NCI-H510A (cell line): ENCODE results near the gene NOPCHAP1.
"Not testable (repeated sequence)": the region's sequence is repeated elsewhere in the genome, so short reads cannot be mapped to it uniquely, and the experiment has no call there.

ENCODE experiments used
- DNase-seq: peaks from one replicate; lab custom pipeline; 2025; lab: John Stamatoyannopoulos, UW

Gene NOPCHAP1

GRCh38 chr12:104964856-104965205 is 21.3 kb upstream of the NOPCHAP1 start:
- DNase-seq: no peak

- DNase-seq: no peak
Measured at GRCh38 chr12:104966677-104967076, 19.4 kb upstream of the NOPCHAP1 start.

DNA sequence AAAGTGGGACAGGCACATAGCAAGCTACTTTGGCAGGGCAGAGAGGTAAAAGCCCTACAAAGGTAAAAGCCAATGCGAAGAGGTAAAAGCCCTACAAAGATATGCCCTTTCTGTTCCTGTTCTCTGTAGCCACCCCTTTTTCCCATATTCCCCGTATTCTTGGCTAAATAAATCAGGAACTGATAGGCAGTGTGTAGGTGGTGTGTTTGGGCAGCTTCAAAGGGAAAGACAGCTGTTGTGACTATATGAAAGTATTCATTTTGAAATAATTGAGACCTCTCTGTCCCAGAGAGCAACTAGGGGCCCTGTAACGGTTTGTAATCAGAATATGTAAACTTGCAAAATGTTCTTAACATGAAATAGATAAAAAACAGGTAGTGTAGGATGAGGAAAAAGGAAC is 16.8 kb upstream of the NOPCHAP1 start:
- no peak for DNase-seq

- no peak for DNase-seq
Measured at GRCh38 chr12:104971306-104971705, 14.8 kb upstream of the NOPCHAP1 start.

- no peak for DNase-seq
Measured at GRCh38 chr12:104973250-104973649, 12.9 kb upstream of the NOPCHAP1 start.

GRCh38 chr12:104974626-104975290 is 11.4 kb upstream of the NOPCHAP1 start:
- DNase-seq: no peak

- DNase-seq: no peak
Measured at GRCh38 chr12:104975587-104976343, 10.4 kb upstream of the NOPCHAP1 start.

DNA sequence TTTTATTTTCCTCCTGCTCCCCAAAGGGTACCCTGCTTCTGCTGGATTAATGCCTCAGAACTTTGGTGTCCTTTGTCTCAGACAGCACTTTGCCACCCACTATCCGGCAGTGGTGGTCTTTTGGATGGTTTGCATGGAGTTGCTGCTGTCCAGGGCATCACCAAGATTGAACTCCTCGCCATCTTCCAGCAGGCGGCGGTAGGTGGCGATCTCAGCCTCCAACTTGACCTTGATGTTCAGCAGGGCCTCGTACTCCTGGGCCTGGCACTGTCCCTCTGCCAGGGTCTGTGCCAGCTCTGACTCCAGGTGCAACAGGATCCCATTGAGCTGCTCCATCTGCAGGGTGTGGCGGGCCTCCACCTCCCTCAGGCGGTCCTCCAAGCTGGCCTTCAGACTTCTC is 9.4 kb upstream of the NOPCHAP1 start:
- no peak for DNase-seq

DNA sequence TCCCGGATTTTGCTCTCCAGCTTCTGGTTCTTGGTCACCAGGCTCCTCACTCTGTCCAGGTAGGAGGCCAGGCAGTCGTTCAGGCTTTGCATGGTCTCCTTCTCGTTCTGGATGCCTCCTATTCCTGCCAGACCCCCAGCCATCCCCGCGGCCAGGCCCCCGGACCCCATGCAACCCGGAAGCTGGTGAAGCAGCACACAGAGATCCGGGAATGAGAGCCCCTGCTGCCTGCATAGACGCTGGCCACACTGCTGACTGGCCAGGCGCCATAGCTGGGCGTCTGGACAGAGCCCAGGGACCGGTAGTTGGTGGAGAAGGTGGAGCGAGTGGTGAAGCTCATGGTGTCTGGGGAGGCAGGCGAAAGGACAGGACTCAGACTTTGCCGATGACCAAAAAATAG is 8.4 kb upstream of the NOPCHAP1 start:
- DNase-seq: not testable (repeated sequence)

- DNase-seq: no peak
Measured at GRCh38 chr12:104985206-104985605, 910 bp upstream of the NOPCHAP1 start.

DNA sequence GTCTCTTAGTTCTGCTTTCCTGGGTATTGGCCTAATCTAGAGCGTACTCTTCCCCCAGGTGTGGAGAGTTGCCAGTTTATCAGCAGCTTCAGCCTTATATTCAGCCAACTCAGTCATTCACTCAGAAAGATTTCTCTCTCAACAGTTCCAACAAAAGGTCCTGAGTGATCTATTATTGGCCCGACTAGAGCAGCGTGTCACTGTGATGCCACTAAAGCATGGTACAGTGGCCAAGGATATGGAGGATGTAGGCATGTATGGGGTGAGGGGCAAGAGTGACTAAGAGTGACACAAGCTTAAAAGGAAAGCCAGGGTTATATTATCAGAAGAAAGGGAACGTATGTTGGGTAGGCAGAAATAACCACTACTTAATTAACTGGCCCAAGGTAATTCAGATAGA is 4.8 kb downstream of the NOPCHAP1 start:
- no peak for DNase-seq

DNA sequence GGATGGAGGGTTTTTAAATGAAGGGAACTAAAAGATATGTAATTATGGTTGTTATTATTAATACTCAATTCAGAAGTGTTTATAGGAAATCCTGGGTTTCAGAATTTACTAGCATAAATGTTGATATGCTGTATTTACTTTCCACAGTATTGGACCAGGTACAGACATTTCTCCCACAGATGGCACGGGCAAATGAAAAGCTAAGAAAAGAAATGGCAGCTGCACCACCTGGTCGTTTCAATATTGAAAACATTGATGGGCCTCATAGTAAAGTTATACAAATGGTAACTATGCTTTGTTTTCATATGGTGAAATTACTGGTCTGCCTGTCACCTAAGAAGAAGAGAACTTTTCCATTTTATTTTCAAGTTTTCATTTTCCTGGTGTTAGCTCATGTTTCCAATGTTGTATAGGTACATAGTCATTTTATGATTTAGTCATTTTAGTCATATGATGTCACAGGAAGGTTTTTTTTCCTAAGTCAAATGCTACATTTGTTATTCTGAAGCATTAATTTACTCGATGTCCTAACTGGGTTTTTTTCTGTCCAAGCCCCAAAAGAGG is 5.5 kb downstream of the NOPCHAP1 start:
- DNase-seq: no peak

DNA sequence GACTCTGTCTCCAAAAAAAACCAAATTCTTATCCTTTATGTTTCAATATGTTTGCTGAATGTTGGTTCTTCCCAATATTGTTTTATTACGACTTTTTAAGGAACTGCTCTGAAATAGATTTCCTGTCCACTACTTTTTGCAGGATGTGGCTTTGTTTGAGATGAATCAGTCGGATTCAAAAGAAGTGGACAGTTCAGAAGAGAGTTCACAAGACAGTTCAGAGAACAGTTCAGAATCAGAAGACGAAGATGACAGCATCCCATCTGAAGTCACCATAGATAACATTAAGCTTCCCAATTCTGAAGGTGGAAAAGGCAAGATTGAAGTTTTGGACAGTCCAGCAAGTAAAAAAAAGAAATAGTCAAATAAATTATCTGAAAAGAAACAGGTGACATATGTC is 8.2 kb downstream of the NOPCHAP1 start:
- DNase-seq: no peak

GRCh38 chr12:104997541-104997940 is 11.4 kb downstream of the NOPCHAP1 start:
- no peak for DNase-seq

- peak; percentile 80 for DNase-seq
Measured at GRCh38 chr12:104998423-104999346, 12.6 kb downstream of the NOPCHAP1 start.

- DNase-seq: no peak
Measured at GRCh38 chr12:104999347-104999685, 13.2 kb downstream of the NOPCHAP1 start.

- DNase-seq: no peak
Measured at GRCh38 chr12:105001476-105001875, 15.4 kb downstream of the NOPCHAP1 start.

DNA sequence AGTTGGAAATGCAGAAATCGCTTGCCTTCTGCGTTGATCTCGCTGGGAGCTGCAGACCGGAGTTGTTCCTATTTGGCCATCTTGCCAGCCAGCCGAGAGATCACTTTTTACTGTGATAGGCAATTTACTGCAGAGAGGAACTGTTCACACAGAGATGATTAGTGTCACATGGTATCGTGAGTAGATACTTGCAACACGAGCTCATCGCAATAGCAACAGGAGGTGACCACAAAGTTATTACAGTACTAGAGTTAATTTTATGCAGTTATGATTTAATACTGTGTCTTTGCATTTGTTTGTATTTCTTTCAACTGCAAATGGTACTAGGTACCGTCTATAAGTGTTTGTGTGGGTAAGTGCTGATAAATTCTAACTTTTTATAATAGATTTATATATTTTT is 27.8 kb downstream of the NOPCHAP1 start:
- no peak for DNase-seq

DNA sequence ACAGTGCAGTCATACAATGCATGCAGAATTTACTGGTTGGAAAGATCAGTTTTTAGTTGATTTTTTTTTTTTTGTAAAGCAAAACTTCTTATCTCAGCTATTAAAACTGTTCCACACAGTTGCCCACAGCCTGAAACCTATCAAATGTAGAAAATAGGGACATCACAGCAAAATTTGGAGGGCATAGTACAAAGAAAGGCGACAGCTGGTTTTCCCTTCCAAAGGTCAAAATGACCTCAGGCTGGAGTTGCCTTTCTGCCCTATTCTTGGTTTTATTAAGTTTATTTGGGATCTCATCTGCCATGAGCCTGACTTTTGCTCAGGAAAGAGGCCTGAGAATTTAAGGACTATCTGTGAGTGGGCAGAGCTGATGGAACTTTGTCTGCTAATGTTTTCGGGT is 28.5 kb downstream of the NOPCHAP1 start:
- no peak for DNase-seq

- DNase-seq: no peak
Measured at GRCh38 chr12:105015543-105015942, 29.4 kb downstream of the NOPCHAP1 start.

GRCh38 chr12:105018012-105018411 is 31.9 kb downstream of the NOPCHAP1 start:
- no peak for DNase-seq

DNA sequence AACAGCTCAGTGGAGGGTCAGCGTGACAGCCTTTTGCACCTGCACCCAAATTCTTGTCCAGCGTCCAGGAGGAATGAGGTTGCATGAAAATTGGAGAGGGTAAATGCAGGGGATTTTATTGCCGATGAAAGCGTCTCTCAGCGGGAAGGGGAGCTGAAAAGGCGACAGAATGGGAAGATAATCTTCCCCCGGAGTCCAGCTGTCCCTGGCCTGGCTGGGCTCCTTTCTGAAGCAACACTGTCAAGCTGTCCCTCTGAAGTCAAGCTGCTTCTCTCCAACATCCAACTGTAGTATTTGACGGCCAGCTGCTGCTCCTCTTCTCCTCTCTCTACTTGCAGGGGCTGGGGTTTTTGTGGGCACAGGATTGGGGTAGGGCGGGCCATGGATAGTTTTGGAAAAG is 32.7 kb downstream of the NOPCHAP1 start:
- no peak for DNase-seq
